Fibroblast of gingiva (primary cell): ENCODE results near the gene DST.
A peak's percentile ranks its signal among the peaks of the same experiment; 100 is the strongest.
"Not testable (repeated sequence)": the region's sequence is repeated elsewhere in the genome, so short reads cannot be mapped to it uniquely, and the experiment has no call there.

ENCODE experiments used
- DNase-seq: peaks from one replicate; pipeline ENCODE4 v3.0.0-alpha.2; 2011; ENCODE audit warnings: low read depth

The DST gene

DNA sequence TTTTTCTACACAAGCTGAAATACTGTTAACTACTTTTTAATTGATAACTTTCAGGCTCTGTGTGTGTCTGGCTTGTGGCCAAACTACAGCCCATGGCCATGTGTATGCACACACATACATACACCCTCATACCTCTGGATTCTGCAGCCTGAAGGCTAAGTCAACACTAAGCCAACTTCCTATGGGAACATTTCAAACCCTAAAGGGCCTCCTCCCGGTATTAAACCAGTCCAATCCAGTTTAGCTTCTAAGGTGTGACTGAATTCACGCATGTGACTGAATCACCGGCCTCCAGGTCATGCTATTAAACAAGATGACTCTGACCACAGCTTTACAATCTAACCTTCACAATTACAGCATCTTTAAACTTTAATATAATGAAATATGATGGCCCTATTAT lies 20.7 kb upstream of the DST start:
- no peak for DNase-seq

DNA sequence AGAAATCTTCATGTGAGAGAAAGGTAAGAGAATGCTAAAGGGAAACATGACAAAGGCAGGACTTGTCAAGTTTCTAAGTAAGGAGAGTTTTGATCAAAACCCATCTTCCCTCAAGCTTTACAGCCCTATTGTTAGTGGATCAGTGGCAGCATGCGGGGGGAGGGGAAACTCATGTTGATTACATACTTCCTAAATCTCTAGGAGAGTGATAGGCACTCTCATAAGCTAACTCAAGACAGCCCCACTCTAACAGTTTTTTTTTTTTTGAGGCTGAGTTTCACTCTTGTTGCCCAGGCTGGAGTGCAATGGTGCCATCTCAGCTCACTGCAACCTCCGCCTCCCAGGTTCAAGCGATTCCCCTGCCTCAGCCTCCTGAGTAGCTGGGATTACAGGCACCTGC lies 18.6 kb upstream of the DST start:
- DNase-seq = not testable (repeated sequence)

DNA sequence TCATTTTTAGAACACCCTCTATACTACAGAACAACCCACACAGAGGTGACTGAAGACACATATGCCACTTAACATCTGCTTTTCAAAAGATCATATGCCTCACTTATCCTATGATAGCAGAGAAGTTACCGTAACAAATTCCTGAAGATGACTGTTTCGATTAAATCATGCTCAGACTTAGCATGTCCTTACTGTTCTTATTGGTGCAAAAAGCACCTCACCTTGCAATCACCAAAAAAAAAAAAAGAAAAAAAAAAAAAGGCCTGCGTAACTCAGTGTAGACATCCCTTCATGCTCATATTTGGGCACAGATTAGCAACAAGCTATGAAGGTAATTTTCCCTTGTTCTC lies 17.7 kb upstream of the DST start:
- DNase-seq = no peak

DNA sequence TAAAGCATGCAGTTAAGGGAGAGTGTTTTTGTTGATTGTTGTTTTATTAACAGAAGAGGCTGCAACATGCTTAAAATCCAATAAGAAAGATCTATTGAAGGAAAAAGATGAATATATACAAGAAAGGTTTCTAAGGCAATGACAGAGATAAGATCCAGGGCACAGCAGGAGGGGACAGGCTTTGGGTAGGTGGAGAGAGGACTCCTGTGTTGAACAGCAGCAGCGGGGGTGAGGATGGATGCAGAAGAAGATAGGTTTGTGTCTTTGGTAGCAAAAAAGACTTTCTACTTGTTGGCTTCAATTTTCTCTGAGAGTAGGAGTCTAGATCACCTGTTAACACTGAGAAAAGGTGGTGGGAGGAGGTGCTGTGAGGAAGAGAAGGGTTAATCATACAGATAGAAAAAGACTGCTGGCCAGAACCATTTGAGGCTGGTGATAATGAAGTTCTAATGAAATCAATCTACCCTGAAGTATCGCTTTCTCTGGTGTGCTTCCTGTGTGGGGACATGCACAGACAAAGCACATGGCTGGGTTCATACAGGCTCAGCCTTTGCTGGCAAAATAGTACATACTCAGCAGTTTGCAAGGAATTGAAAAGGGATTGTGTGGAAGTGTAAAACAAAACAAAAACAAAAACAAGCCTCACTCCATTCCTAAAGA lies 17.2 kb upstream of the DST start:
- no peak for DNase-seq

DNA sequence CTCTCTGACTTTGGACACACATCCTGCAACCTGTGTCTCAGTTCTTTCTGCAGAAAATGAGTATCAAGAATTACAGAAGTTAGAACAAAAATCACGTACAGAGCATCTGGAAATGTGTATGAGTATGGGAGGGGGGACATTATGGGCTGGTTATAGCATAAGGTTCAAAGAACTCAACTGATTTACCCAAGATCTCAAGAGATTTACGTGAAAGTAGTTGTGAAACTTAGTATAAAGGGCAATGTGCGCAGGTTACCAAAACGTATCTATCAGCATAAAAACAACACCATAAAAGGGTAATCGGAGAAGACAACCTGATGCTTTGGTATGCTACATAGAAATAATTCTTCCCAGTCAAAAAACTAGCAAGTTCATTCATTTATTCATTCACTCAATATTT lies 15.6 kb upstream of the DST start:
- DNase-seq = no peak

DNA sequence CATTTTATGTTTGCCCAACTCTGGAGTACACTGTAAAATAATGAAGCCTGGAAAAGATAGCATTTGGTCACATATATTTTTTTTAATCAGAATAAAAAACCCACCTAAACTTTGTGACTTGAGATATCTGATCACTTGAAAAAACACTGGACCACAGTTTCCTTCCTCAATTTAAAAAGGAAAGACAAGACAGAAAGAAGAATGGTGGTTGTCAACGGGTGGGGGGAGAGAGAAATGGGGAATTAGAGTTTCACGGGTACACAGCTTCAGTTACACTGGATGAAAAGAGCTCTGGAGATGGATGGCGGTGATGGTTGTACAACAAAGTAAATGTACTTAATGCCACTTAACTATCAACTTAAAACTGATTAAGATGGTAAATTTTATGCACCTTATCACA lies 14.7 kb upstream of the DST start:
- no peak for DNase-seq

DNA sequence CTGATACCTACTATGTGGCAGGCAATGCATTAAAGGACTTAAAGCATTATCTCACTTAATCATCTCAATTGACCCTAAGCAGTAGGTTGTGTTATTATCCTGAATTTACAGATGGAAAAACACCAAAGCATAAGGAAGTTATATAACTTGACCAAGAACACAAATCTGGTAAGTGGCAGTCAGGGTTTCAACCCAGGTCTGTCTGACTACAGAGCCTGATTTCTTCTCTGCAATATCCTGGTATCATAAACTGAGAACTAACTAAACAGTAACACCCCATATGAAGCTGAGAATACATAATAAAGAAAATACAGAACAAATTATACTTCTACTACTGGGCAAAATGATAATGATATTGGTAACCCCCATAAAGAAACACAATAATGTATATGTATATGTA lies 13.8 kb upstream of the DST start:
- DNase-seq = no peak

DNA sequence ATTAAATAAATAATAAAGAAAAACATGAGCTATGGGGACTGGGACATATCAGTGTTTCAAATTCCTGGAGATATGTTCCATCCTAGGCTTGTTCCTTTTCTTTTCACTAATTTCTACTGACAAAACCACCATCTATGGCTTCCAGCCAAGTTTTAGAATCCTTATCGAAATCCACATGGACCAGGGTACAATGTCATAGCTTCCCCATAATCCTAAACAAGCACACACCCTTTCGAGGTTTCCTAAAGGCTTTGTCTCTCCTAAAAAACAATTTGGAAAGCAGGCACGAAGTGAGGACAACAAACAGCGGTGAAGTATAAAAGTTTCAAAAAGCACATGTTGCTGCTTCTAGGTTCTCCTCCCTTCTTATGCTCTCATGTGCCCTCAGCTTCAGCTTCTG lies 13.3 kb upstream of the DST start:
- DNase-seq = no peak

DNA sequence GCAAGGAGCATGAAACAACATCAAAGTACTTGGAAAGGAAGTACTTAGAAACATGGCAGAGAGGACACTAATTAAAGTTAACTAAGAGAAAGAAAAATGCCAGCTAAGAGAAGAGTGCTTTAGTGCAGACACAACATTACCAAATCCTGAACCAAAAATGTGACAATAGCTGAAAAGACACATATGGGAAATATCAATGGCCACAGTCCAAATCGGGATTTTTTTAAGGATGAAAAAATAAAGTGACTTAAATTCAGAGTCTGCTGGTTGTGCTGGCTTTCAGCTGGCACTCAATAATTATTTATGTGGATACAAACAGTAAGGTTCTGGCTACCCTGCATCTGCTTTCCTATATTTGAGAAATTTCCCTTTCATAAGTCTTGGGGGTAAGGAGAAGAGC lies 12.6 kb upstream of the DST start:
- no peak for DNase-seq

DNA sequence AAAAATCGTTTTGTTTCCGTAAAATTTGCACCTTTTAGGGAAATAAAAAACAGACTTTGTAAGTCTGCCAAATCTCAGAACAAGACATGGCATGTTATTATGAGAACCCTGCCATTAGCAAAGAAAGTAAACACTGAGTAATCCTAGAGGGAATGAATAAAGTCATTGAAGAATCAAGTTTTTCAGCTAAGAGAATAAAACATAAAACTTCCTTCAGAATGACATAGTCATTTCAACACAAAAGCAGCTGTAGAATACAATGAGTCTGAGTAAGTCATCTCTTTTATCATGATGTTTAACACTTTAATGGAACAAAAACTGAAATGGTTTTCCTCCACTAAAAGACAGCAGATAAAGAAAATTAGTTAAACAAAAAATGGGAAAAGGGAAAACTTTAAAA lies 10.3 kb upstream of the DST start:
- peak; percentile 67 for DNase-seq

DNA sequence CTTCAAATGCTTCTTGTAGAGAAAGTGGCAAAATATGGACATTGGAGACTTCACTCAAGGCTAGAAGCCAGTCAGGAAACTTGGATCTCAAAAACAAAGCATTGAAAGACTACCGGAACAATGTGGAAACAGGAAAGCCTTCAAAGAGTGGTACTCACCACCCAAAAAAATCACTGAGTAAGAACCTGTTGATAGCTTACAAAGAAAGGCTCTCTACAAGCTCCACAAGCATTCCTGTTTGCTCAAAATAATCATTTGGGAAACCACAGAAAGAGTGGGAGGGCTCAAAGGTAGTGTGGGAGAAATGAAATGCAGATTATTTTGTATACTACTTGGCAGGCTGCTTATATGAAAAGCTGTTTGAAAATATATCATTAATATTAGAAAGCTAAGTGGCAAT lies 9.5 kb upstream of the DST start:
- DNase-seq = no peak

DNA sequence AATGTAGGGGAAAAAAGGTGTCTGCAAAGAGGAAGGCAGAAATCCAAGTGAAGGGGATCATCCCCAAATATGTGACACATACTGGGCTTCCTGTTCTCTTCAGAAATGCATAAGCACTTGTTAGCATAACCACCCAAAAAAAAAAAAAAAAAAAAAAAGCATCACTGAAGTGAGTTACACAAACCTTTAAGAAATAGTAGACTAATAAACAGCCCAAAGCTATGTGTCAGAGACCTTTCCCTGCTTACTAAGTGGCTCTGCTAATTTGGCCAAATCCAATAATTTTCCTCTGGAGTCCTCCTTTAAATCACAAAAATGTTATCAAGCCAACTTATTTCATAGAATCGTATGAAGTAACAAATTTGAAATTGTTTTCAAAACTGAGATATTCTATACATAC lies 7.5 kb upstream of the DST start:
- no peak for DNase-seq

DNA sequence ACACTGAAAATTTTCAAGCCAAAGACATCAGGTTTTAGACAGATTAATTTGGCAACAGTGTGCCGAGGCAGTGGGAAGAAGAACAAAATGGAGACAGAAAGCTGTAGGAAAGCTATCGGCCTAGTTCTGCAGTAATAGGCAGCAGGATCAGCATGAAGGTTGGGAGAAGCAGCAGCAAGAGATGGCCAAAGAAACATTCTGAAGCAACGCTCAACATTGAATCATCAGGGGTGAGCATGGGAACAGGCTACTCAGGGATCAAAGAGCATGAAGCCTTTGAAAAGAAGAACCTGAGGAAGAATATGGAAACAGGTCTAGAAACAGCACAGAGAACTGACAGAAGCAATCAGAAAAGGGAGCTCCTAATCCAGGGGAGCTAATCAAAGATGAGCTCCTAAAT lies 7.1 kb upstream of the DST start:
- peak; percentile 41 for DNase-seq

DNA sequence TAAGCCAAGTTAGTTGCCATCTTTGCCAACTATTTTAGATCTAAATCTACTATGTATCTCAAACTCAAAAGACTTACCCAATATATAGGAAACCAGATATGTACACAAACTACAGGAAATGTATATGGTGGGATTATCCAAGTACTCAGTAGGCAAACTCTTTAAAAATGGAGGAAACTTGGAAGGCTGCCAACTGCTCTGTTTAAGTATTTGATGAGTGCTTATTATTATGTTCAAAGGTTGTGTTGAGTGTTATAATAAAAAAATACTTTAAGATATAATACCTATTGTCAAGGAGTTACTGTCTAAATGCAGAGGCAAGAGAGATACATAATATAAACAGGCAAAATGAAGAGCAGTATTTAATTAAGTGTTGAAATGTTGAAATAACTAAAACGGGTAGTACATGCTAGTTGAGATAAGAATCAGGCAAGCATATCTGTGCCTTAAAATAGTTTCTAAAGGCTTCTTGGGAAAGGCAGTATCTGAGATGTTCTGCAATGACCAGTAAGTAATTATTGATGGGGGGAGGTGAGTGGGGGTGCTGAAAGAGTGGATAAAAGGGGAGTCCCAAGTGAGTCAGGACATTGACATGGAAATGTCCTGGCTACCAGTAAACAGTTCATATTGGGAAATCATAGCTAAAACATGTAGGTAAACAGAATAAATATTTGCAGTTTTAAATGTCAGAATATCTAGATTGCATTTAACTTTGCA lies 6.5 kb upstream of the DST start:
- DNase-seq = peak; percentile 71

DNA sequence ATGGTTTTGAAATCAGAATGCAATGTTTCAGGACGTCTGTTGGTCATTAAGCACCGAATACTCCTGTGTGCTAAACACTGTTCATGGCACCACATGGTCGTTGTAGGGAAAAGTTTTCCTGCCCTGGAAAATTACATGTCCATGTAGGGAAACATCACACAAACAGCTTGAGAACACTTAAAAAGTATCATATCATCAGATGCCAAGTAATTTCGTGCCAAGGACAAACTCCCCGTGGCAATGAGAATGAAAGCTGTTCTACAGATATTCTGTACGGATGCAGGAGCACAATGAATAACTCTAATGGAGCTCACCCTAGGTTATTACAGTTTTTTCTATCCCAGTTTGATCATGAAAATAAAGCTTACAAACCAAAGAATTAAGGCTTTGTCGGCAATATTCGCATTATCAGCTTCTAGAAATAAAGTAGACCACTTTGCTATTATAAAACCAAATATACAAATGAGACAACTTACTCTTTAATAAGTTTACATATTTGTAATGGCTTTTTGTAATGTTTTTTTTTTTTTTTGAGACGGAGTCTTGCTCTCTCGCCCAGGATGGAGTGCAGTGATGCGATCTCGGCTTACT lies 4.6 kb upstream of the DST start:
- DNase-seq = no peak

DNA sequence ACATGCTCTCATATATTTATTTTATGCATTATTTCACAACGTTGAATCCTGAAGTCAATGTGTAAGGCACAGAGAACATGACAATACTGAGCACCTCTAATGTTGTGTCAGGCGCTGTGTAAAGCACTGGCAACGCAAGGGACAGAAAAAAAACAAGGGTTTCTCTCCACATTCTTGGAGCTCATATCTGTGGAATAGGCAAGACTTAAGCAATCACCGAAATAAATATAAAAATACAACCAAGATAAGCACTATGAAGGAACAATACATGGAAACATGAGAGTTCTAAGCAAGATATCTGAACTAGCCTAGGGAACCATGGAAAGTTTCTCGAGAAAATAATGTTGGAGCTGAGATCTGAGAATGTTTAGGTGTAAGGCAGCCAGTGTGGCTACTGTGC lies 1.7 kb upstream of the DST start:
- no peak for DNase-seq

DNA sequence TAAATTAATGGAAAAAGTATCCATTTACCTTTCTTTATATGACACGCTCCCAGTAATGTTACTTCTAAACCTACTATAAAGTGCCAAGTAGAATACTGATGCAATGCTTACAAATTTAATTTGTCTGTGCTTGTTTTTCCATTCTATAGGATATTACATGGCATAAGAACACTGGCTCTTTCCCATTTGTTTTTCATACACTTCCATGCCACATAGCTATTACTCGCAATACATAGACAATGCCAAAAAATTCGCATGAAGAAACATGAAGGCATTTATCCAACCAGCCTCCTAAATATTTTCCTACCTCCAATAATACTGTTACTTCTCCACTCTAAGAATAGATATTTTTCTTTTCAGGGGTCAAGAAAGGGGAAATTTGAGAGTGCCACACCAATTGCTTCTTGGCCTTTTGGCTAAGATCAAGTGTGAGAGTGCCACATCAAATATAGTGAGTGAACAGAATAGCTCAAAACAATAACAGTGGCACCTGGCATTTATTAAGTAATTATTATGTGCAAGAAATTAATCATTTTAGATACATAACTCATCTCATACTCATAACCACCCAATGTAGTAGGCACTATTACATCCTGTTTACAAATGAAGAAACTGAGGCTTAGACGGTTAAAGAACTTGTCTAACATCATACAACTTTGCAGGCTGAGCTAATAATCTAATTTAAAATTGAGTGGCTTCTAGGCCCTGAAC lies 845 bp upstream of the DST start:
- DNase-seq = peak; percentile 72

DNA sequence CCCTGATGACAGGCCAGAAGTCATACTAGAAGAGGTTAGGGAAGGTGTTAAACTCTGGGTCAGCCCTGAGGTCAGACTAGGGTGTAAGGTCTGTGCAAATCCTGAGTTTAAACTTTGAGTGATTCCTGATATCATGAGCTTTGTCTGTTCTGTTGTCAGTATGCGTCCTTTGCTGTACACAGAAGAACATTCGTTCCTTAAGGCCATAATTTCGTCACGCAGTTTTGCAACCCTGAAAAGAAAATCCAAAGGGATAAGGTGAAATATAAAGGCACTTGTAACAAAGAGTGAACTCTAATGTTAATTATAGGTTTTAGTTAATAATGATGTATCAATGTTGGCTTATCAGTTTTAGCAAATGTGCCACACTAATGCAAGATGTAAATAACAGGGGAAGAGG lies 2.3 kb downstream of the DST start:
- DNase-seq = no peak

DNA sequence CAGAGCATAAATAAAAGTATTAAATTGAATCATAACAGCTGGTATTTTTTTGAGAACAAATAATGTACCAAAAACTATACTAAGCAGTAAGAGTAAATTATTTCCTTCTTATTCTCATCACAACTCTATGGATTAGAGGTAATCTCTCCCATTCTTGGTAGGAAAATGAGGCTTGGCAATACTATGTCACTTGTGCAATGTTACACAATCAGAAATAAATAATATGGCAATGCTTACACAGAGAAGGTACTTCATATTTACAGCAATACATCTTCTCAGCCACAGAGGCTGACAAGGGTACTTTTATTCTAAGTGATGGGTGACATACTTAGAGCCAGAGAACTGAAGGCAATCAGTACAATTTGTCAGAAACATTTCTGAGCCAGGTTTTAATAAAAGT lies 3.9 kb downstream of the DST start:
- DNase-seq = peak; percentile 23

DNA sequence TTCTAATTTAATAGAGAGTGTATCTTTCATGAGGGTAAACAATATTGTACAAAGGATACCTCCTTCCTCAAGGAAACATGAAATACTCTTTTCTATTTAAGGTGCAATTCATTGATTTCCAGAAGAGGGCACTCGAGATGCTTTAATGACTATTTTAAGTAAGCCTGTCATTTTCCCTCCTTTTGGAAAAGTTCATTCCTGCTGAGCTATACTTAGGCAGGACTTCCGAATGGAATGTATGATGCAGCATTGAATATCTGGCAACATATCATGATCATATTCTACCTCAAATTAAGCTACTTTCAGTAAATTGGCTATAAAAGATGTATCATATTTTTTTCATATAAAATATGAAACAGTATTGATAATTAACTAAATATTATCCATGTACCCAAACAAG lies 5.0 kb downstream of the DST start:
- peak; percentile 63 for DNase-seq

DNA sequence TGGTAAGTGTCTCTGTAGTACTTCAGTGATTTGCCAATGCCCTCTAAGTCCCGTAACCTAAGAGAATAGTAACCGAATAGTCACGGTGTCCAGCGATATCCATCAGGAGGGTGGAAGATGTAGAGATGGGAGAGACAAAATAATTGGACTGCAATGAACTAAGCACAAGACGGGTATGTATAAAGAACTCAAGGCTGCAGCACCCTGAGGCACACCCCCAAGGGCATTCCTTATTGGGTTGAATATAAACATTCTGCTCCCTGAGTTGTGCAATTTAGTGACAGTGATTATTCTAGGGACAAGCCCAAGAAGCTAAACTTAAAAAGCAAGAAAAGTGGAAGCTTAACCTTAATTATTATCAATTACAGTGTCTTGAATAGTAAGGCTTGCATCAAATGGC lies 14.6 kb downstream of the DST start:
- peak; percentile 12 for DNase-seq

DNA sequence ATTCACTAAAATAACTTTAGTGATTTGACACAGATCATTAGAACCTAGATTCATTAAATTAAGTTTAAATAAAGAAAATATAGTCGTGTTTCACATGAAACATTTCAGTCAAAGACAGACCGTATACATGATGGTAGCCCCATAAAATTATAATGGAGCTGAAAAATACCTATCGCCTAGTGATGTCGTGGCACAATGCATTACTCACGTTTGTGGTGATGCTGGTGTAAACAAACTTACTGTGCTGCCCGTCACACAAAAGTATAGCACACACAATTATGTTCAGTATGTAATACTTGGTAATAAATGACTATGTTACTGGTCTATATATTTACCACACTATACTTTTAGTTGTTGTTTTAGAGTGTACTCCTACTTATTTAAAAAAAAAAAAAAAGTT lies 17.3 kb downstream of the DST start:
- no peak for DNase-seq

DNA sequence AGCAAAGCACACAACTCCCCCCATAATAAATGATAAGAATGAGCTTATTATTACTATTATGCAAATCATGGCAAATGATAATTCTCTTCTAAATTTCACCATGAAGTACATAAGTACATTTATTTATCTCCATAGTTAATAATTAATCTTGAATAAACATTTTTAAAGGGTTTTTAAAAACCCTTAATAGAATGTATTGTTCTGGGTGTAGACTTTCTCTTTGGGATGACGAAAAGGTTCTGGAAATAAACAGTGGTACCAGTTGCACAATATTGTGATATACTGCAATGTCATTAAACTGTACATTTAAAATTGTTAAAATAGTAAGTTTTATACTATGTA lies 18.0 kb downstream of the DST start:
- no peak for DNase-seq
